ENCODE data around the gene PAMR1.

DNA sequence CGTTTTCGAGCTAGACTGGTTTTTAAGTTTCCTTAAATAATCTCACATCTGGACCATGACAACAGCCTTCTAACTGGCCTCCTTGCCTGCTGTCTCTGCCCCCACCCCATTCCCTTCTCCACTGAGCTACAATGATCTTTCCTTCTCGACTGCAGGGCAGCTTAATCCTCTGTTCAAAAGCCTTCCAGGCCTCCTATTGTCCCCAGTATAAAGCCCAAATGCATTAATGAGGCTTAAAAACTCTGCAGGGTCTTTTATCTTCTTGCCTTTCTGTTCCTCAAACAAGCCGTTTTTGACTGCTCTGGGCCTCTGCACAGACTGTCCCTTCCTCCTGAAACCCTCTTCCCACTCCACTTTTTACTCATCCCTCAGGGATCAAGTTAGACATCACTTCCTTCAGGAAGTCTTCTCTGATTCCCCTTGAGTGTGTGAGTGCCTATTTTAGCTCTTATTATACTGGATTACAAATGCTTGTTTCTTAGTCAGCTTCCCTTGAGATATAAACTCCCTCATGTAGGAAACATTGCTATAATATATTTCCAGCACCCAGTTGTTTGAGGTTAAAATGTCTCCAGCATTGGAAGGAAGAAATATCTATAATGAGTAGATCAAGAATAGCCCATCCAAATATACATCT lies 23.6 kb upstream of the PAMR1 start:
- TF ChIP-seq, protein P1, sequence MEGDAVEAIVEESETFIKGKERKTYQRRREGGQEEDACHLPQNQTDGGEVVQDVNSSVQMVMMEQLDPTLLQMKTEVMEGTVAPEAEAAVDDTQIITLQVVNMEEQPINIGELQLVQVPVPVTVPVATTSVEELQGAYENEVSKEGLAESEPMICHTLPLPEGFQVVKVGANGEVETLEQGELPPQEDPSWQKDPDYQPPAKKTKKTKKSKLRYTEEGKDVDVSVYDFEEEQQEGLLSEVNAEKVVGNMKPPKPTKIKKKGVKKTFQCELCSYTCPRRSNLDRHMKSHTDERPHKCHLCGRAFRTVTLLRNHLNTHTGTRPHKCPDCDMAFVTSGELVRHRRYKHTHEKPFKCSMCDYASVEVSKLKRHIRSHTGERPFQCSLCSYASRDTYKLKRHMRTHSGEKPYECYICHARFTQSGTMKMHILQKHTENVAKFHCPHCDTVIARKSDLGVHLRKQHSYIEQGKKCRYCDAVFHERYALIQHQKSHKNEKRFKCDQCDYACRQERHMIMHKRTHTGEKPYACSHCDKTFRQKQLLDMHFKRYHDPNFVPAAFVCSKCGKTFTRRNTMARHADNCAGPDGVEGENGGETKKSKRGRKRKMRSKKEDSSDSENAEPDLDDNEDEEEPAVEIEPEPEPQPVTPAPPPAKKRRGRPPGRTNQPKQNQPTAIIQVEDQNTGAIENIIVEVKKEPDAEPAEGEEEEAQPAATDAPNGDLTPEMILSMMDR (IDR thresholded peaks at IDR 0.05) = no peak
- TF ChIP-seq POLR2A (IDR thresholded peaks at IDR 0.05) = no peak

Data from Peyer's patch (tissue), 4 donors.